DMS 273 (cell line): ENCODE measurements around the gene GABRA5.
"Not testable (repeated sequence)": the region's sequence is repeated elsewhere in the genome, so short reads cannot be mapped to it uniquely, and the experiment has no call there.

ENCODE experiments used
- DNase-seq: peaks from one replicate; lab custom pipeline; 2025; ENCODE audit not compliant: unreplicated experiment; lab: John Stamatoyannopoulos, UW

GABRA5 gene

DNA sequence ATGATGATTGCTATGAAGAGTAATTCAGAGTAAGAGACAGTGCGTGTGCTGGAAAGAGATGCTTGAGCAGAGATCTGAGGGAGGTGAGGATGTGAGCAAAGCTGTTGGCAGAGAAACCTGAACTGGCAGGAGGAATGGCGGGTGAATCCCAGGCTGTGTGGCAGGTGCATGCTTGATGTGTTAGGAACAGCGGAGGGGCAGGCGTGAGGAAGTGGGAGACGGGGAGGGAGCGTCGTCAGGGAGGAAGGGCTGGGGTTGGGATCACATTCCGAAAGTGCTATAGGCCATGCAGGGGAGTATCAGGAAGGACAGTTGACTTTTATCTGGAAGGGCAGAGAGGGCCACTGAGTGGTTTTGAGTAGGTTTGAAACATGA, 8.6 kb downstream of the GABRA5 start:
- DNase-seq: no peak

DNA sequence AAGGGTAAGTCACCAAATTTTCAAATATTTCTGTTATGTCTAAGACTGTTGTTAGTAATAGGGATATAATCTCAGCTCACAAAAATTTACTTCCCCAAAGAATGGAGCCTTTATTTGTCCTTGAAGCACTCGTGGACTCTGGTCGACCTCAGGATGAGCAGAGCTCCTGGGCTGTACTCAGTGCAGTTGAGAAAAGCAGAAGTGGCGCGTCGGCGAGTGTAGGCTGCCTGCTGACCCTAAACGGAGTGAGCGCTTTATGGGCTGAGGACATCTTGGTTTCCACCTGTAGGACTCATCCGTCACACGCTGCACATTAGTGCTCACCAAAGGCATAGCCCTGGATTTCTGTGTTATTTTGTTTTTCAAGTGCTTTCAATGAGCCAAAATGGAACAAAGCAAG, 11.0 kb downstream of the GABRA5 start:
- no peak for DNase-seq

DNA sequence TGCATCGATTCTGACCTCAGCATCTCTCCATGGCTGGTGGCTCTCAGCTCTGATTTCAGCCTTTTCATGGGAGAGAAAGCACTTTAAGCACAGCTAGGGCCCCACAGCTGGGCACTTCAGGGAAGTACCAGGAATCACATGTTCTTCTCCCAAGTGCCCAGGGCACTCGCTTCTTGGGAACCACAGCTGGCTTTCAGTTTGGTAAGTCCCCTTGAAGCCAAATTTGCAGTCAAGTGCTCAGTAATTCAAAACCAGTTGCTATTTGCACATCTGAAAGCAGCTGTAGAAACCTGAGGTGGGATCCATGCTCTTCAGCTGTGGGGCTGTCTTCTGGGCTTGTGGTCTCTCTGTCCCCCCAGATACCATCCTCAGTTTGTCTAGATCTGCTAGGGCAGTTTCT, 12.8 kb downstream of the GABRA5 start:
- no peak for DNase-seq

DNA sequence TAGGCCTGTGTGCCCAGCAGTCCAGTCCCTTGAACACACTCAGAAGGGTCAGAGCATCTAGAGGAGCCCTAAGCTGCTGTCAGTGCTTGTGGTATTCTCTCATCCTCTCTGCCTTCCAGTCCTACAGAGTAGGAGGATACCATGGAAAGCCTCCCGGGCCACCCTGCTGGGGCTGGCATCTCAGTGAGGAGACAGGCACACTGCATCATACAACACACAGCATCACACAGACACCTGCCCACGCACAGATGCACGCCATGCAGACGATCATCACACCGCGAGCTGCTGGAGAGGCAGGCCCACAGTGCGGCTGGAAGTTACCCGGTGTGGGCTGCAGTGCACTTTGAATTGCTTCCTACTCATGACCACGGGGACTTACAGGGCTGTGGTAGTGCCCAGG, 15.2 kb downstream of the GABRA5 start:
- DNase-seq: no peak

DNA sequence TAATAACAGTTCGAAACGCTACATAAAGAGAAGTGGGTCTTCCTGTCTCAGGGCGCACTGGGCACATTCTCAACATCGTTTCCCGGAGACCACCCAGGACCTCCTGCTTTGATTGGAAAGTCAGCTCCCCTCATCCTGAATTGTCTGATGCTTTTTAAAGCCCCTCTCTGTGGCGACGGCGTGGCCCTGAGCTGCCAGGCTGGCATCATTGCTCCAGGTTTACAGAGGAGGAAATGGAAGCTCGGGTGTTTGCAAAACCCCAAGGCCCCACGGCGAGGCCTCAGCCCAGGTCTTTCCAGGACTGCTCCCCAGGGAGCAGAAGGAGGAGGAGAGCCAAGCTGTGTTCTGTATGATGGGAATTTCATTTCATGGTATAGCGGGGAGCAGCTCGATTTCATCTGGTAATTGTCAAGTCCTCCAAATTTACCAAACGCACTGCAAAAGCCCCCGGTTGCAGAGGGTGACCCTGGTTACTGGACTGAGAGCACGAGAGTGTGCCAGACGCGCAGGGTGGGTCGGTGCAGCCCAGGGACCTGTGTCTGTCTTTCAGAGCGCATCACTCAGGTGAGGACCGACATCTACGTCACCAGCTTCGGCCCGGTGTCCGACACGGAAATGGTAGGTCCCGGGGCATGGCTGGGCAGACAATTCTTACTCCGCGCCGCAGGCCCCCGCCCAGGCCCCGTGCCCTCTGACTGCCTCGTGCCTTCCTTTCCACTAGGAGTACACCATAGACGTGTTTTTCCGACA, 15.9 kb downstream of the GABRA5 start:
- no peak for DNase-seq

DNA sequence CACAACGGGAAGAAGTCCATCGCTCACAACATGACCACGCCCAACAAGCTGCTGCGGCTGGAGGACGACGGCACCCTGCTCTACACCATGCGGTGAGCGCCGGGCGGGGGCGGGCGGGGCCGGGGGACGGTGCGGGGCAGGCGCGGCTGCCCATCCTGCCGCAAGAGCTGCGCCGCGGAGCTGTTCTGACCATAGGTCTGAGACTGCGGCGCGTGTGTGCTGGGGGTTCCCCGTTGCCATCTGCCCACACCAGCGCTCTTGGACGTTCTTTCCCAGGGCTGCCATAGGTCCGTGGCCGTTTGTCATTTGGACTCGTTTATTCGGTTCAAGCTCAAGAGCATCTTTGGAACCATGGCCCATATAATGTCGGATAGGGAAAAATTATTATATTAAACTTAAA, 16.6 kb downstream of the GABRA5 start:
- no peak for DNase-seq

DNA sequence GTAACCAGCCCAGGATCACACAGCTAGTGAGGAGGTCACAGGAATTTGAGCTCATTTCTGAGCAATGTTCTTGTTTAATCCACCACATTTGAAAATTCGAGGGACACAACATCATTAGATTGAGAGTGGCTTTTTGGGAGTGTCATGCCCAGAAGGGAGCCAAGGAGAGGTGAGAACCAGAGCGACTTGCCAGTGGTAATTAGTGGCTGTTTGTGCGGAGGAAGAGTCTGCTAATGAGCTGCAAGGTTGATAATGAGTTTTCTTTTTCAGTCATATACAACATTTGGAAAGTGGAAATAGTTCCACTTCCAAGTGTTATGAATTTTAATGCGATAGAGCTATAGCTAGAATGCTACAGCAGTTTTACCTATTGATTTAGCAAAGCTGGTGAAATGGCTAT, 19.7 kb downstream of the GABRA5 start:
- DNase-seq: no peak

DNA sequence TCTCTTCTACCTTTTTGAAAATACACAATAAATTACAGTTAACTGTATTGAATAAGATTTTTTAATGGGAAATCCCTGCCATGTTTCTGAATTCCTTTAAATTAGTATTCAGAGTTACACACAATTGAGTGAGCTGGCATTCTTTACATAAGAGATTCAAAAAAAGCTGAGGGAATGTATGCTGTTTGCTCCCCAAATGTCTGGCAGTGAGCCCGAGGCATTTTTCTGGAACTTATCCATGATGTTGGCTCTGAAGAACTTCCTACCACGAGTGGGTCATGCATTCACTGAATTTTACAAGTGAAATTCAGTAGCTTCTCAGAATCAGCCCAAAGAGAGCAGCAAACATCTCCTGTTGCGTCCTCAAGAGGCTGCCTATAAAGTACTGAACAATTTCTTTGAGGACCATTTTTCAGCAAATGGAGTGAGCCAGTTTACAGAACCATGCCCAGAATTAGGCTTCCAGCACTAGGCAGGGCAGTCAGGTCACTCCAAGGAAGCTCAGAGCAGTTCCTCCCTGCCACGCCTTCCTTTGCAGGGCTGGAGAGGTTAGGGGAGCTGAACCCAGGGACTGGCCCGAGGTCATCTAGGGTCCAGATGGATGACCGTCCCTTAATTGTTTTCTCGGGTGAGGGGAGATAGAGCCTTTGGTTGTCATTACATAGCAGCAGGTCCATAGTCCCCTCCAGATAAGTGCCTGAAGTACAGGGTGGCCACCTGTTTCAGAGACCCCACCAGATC, 21.2 kb downstream of the GABRA5 start:
- no peak for DNase-seq

DNA sequence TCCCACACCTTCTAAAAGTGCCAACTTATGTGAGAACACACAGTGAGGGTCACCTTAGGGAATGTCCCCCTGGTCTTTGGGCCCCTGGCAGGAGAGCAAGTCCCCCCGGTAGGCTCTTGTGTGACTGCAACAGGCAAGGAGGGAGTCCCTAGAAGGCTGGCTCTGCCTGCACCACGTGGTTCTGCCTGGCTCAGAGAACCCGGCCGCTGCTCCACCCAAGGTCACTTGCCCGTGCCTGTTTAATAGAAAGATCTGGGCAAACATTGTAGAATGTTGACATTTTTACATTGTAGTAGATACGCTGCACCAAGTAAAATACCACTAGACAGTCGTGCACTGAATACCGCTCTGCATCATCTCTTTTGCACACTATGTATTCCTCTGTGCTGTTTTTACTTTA, 21.9 kb downstream of the GABRA5 start:
- DNase-seq: no peak

DNA sequence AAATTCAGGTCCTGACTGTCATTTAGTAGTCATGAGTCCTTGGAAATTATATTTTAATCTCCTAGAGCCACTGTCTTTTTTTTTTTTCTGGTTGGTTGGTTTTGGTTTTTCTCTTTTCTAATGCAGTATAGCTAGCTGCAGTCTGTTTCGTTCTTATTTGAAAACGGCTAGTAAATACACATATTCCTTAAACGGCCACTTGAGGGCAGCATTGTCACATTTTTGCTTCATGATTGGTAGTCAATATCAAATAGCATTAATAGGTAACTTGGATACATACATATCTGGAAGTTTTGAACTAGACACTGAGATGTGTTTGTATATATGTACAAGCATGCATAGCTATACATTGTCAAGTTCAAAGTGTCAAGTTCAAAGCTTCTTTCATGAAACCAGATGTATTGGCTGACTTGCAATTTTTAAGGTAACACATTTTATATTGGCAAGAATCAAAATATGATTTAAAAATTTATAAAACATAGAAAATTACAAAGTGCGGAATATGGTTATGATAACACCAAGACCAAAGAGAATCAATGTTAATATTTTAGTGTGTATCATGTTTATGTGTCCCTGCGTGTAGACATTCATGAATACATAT, 22.5 kb downstream of the GABRA5 start:
- DNase-seq: peak; percentile 67

DNA sequence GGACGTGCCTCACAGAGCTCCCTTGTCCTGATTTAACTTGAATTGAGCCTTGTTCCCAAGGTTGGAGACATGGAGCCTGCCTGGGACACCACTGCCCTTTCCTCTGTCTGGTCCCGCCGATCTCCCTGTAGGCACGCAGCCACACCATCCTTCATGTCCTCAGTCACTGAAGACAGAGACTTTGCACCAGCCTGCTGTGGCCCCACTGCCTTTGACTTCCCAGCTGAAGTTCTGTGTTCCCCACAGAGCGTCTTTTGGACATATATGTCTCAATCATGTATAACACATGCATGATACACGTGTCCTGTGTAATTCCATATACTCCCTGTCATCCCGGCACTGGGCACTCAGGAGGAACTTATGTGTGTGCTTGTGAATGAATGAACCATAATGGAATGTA, 23.6 kb downstream of the GABRA5 start:
- no peak for DNase-seq

DNA sequence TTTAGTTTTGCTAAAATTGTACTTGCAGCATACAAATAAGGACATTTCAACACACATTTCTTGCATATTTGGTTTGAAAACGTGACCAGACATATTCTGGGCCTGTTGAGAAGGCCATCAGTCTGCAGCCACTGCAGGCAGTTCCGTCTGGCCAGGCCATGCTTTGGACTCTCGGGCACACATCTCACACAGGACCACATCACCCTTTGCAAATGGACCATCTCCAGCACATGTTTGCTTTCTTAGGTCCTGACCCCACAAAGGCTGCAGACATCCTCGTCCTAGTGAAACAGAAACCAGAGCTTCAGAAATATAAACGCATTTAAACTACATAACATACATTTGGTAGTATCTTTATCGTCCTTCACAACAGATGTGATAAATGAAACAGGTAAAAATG, 24.1 kb downstream of the GABRA5 start:
- no peak for DNase-seq

DNA sequence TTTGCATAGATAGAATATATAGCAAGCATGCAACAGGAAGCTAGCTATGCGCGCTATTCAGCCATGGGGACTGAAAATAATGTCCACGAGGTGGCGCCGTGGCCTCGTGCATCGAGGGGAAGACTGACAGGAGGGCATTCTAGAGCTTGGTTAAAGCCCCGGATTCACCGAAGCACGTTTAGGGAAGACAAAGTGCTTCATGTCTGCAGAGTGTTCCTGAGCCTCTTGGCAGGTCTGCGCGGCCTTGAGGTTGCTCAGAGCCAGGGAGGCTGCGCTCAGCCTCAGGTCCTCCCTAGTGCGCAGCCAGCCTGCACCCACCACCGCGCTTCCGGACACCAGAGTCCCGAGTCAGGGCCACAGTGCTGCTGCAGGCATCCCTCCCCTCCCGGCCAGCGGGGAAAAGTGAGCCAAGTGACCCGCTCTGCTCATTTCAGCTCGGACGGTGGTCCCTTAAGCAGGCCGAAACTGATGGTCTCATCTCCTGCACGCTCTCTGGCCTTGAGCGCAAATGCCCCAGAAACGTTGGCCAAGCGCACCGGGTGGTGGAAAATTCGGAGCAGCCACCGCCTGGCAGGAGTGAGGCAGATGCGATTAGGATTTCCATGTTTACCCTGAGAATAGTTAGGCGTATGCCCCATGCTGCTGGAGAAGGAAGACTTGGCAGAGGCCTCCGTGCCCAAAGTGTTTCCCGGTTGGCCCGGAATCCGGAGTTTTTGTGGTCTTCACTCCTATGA, 24.8 kb downstream of the GABRA5 start:
- peak; percentile 66 for DNase-seq

DNA sequence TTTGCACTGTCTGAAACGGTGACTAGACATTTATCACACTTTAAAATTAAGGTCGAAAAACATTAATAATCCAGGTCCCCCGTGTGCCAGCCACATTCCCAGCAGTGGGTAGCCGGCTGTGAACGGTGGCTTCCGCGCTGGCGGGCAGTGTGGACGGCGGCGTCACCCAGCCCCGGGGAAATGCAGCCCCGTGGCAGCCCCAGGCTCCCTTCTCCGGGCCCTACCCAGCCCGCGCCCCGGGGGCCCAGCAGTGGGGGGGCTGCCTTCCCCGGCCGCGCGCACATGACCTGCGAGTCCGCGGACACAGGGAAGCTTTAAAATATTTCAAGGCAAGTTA, 25.3 kb downstream of the GABRA5 start:
- DNase-seq: no peak

DNA sequence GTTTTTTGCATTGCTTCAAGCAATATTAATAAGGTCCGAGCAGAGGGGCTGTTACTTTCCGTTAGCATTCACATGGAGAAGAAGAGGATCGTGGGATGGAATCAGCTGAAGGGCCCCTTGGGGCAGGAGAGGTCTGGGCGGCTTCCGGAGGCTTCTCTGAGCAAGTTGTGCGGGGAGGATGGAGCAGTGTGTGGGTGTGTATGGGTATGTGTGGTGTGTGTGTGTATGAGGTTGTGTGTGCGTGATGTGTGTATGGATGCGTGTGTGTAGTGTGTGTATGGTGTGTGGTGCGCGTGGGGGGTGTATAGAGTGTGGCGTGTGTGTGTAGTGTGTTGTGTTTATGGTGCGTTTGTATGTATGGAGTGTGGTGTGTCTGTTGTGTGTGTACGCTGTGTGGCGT, 25.8 kb downstream of the GABRA5 start:
- DNase-seq: no peak

DNA sequence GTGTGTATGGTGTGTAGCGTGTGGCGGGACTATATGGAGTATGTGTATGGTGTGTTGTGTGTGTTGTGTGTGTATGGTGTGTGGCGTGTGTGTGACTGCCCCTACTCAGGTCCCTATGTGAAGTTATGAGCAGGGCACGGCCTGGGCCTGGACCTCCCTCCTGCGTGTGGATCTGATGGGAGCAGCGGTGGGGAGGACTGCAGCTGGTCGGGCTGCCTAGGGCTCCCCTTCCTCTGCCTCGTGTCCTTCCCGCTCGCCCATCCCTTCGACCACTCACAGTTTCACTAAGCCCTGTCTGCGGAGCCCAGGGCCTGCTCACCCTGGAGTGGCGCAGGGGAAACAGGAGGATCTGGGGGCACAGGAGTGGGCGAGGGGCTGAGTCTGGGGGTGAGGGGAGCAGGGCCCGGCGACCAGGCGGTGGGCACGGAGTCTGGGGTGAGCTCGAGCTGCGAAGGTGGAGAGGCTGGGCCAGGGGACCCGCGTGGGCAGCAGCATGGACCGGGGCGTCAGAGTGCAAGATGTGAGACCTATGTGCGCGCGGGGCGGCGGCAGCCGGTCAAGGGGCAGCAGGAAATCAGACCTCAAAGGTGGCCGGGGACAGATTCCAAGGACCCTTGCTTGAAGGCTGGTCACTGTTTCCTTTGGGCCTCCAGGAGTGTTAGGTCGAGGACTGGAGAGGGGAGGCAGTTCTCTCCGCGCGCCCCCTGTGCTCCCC, 26.6 kb downstream of the GABRA5 start:
- DNase-seq: no peak

DNA sequence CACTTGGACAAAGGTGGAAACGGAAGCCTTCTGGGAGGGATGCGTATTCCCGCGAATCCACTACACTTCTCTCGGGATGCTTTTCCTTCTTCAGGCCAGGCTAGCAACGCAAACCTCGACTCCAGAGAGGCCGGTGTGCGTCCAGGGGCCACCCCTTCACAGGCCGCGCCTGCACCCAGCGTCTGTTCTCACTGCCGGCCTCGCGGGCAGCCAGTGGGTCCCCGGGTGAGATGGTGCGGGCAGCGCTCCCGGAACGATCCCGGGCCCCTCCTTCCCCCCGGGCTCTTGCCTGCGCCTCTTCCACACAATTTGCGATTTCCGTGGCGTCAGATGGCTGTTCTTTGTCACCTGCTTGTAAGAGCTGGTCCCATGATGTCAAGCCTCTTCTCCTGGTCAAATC, 27.3 kb downstream of the GABRA5 start:
- DNase-seq: no peak

DNA sequence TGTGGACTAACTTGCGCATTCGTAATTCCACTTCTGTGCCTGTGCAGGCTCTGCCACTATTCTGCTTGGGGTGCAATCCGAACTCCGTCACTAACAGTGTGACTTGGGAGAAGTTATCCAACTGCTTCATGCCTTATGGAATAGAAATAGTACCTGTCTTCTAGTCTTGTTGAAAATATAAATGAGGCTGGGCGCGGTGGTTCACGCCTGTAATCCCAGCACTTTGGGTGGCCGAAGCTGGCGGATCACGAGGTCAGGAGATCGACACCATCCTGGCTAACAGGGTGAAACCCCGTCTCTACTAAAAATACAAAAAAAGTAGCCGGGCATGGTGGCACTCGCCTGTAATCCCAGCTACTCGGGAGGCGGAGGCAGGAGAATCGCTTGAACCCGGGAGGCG, 28.5 kb downstream of the GABRA5 start:
- DNase-seq: not testable (repeated sequence)

DNA sequence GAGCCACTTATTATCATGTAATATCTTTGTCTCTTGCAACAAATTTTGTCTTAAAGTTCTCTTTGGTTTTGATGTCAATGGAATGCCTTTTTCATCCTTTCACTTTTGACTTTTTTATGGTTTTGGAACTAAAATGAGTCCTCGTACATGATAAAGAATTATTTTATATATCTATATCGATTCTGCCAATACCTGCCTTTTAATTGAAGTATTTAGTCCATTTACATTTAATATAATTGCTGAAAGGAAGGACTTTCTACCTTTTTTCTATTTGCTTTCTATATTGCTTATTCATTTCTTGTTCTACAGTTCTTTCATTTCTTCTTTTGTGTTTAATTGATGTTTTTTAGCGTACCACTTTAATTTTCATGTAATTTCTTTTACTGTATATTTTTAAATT, 32.8 kb downstream of the GABRA5 start:
- no peak for DNase-seq

DNA sequence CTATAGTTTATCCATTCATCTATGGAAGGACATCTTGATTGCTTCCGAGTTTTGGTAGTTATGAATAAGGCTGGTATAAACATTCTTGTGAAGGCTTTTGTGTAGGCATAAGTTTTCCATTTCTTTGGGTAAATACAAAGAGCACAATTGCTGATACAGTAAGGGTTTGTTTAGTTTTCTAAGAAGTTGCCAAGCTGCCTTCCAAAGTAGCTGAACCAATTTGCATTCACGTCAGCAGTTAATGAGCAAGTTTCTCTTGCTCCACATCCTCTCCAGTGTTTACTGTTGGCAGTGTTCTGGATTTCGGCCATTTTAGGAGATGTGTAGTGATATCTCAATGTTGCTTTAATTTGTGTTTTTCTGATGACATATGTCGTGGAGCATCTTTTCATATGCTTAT, 34.2 kb downstream of the GABRA5 start:
- DNase-seq: no peak

DNA sequence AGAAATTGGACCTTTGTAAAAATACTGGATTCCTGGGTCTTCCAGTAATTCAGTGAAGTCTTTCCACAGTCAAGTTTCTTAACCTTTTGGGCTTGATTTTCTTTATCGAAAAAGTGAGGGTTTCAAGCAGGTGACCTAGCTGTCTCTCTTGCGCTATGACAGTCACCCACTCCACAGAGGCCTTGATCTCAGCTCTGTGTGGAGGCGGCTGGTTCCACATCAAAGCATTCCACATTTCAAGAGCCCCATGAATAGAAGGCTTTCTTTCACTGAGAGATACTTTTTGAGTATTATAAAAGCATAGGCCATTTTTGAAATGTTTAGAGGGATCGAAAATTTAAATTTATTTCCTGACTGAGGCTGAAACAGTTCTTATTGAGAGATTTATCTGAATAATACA, 43.9 kb downstream of the GABRA5 start:
- no peak for DNase-seq
